GM10248 (cell line): ENCODE results near the gene HK2.

Source experiments
- CTCF ChIA-PET: fragments of 300-600 bp; sonication (Branson Sonifier 250); formaldehyde crosslinking; extraction: SDS; loops from one replicate; lab custom pipeline; 2021; ENCODE audit warnings: antibody characterized with exemption; lab: Yijun Ruan, JAX
- POLR2A ChIA-PET: fragments of 350-650 bp; sonication (Branson Sonifier 250); formaldehyde crosslinking; extraction: SDS; loops from one replicate; lab custom pipeline; 2020; ENCODE audit warnings: antibody characterized with exemption; lab: Yijun Ruan, JAX
- DNase-seq: peaks from one replicate; pipeline ENCODE4 v3.0.0; 2012; ENCODE audit errors: extremely low spot score
- CTCF ChIP-seq: IDR thresholded peaks from 2 replicates; pipeline ENCODE4 v1.5.1; 2012; ENCODE audit warnings: mild to moderate bottlenecking, low read depth; ENCODE audit errors: extremely low read depth, missing control alignments, control extremely low read depth

The HK2 gene

DNA sequence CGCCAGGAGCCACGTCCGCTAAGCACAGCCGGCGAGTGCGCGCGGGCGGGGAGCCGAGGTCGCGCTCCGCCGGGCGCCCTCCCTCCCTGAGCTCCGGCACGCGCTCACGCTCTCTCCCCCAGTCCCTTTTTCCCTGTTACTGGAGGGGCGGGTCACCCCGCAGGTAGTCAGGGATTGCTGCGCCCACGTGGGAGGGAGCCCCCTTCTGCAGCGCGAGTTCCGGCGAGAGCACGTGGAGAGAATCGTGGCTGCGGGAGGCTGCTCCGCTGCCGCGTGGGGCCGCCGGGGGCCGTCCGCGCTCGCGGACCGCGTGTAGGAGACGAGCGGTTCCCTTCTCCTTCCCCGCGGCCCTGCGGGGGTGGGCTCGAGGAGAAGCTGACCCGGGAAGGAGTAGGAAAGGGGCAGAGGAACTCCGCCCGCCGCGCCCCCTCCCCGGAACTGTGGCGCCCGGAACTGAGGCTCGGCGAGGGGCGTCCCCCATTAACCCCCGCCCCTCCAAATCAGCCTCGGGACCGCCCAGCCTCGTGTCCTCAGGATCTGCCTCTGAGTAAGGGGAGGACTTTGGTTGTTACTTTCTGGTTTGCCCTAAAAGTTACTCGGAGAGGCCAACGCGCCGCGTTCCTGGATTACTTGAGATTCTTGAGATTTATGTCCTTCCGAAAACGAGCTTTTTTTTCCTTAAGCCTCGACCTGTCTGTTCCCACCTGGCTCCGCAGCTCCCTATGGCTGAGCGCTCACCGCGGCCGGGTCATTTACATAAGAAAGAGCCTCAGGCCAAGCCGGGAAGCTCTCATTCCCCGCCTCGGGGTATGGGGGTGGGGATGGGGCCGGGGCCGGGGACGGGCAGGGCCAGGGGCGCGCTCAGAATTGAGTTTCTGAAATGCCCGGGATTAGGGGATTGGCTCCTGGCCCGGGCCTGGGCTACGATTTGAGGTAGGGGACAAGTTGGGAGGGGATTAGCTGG lies 1.1 kb downstream of the HK2 start:
- CTCF ChIA-PET = interaction anchor here (1.0 to 3.7 kb wide), 13 partner anchors 9 to 173 kb away, joined by 3 to 28 read pairs (median 5); no protein-coding TSS in a partner anchor
- POLR2A ChIA-PET = interaction anchor here (1.3 kb wide), 1 partner anchor 12 kb away, joined by 3 read pairs; no protein-coding TSS in a partner anchor
- peak; percentile 86 for DNase-seq
- TF ChIP-seq CTCF = no peak

- POLR2A ChIA-PET = no interaction called here
- CTCF ChIA-PET = interaction anchor here (1.0 to 3.7 kb wide), 27 partner anchors 8 to 247 kb away, joined by 3 to 28 read pairs (median 4); no protein-coding TSS in a partner anchor
- TF ChIP-seq CTCF = peak; percentile 47
- DNase-seq = peak; percentile 70
Observed at GRCh38 chr2:74835831-74836674, 2.1 kb downstream of the HK2 start.

DNA sequence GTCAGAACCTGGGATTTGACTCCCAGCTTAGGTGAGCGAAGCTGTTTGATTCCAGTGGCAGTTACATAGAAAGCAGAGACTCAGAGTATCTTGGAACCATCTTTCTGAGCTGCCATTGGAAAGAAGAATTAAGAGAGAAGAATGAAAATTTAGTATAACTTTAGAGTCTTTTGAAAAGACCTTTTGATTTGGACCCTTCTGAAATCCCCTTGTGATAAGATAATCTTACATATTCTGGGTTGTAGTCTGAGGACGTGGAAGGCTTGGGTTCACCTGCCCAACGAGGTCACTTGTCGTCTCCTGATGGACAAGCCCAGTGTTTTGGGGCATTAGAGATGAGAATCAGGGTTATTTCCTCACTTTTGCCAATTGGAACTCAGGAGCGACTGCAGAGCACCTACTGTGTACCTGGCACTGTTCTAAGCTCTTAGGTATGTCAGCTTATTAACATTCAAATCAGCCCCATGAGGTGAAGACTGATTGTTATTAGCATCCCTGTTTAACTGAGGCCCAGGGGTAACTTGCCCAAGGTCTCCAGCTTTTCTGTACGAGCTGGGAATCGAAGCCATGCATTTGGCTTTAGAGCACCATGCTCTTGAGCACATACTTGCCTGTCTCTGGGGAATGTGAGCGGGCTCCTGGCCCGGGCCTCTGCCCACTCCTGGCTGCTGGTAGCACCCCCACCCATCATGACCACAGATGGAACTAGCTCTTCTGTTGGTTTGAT lies 2.9 kb downstream of the HK2 start:
- CTCF ChIA-PET = interaction anchor here (1.0 to 3.7 kb wide), 21 partner anchors 7 to 247 kb away, joined by 3 to 28 read pairs (median 4); no protein-coding TSS in a partner anchor
- no peak for DNase-seq
- POLR2A ChIA-PET = no interaction called here
- no peak for TF ChIP-seq CTCF

DNA sequence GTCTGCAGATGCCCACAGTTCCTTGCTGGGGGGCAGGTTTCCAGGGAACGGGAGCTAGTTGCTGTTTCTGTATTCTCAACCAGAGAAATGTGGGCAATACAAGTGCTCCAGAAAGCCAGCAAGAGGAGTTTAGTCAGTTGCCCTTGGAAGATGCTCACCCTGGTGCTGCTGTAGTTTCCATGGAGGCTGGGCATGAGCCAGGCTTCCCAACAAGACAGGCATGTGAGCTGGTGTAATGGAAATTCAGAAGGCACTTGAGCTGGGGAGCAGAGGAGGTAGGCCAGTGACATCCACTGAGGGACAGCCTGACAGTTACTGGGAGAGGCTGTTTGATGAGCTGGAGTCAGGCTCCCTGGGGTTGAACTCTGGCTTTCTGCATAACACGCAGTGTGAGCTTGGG lies 7.7 kb downstream of the HK2 start:
- POLR2A ChIA-PET = no interaction called here
- no peak for TF ChIP-seq CTCF
- CTCF ChIA-PET = interaction anchor here (1.5 kb wide), 2 partner anchors 9 to 33 kb away, joined by 4 to 6 read pairs; no protein-coding TSS in a partner anchor
- DNase-seq = no peak

DNA sequence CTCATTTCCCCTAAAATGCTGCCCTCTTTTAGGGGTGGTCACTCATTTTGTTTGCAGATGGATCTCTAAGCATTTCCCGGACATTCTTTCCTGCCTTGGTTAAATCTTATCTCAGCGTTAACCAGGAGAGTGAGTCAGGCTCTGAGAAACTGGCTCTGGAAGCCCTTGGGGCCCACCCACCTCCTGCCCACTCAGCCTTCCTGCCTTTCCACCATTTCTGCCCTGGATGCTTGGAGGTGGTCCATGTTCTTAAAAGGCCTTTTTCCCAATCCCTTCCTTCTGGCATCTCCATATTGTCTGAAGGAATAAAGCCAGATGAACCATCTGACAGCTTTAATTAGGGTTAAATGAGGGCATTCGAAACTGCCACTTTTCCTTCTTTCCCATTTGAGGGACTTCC lies 9.5 kb downstream of the HK2 start:
- TF ChIP-seq CTCF = no peak
- ChIA-PET POLR2A (no interaction called here), CTCF (interaction anchor here (1.2 to 2.4 kb wide), 4 partner anchors 8 to 34 kb away, joined by 3 to 14 read pairs (median 5); partner anchors contain the start of gene HK2)
- DNase-seq = no peak
